Measurements from ENCODE around the gene LCE1E.

LCE1E gene

GRCh38 chr1:152786077-152786476 lies at the start of gene LCE1E:
TSS of gene LCE1E (plus strand) at chr1:152786257. CDS start at chr1:152787300, 1,043 bp downstream.
- DNase-seq (ENCODE audit: low read depth), result no peak

- DNase-seq (ENCODE audit: low read depth), result no peak
These were observed 48.1 kb upstream of the LCE1E start for GRCh38 chr1:152737997-152738396.

- DNase-seq (ENCODE audit: low read depth), result no peak
These were observed 46.2 kb upstream of the LCE1E start for GRCh38 chr1:152739841-152740240.

- no peak for DNase-seq (ENCODE audit: low read depth)
These were observed 44.4 kb upstream of the LCE1E start for GRCh38 chr1:152741656-152742055.

- DNase-seq (ENCODE audit: low read depth), result no peak
These were observed 42.5 kb upstream of the LCE1E start for GRCh38 chr1:152743371-152744145.

- DNase-seq (ENCODE audit: low read depth), result peak; percentile 14
These were observed 40.8 kb upstream of the LCE1E start for GRCh38 chr1:152745289-152745704.

- DNase-seq (ENCODE audit: low read depth), result no peak
These were observed 40.2 kb upstream of the LCE1E start for GRCh38 chr1:152745765-152746444.

- no peak for DNase-seq (ENCODE audit: low read depth)
These were observed 38.2 kb upstream of the LCE1E start for GRCh38 chr1:152747831-152748230.

GRCh38 chr1:152752225-152752624 lies 33.8 kb upstream of the LCE1E start:
- DNase-seq (ENCODE audit: low read depth), result peak; percentile 54

- no peak for DNase-seq (ENCODE audit: low read depth)
These were observed 32.5 kb upstream of the LCE1E start for GRCh38 chr1:152753586-152753985.

- DNase-seq (ENCODE audit: low read depth), result no peak
These were observed 29.2 kb upstream of the LCE1E start for GRCh38 chr1:152756872-152757271.

GRCh38 chr1:152757747-152758146 lies 28.3 kb upstream of the LCE1E start, which contains the start of gene KPRP:
TSS of gene KPRP (plus strand) at chr1:152758025. CDS start at chr1:152759589, 1,564 bp downstream.
- DNase-seq (ENCODE audit: low read depth), result no peak

GRCh38 chr1:152758636-152759035 lies 27.4 kb upstream of the LCE1E start:
- DNase-seq (ENCODE audit: low read depth), result no peak

GRCh38 chr1:152759453-152760173 lies 26.4 kb upstream of the LCE1E start:
- DNase-seq (ENCODE audit: low read depth), result no peak

GRCh38 chr1:152760551-152761190 lies 25.4 kb upstream of the LCE1E start:
- no peak for DNase-seq (ENCODE audit: low read depth)

- no peak for DNase-seq (ENCODE audit: low read depth)
These were observed 24.3 kb upstream of the LCE1E start for GRCh38 chr1:152761609-152762213.

GRCh38 chr1:152768847-152769533 lies 17.1 kb upstream of the LCE1E start:
- DNase-seq (ENCODE audit: low read depth), result no peak

GRCh38 chr1:152770411-152770810 lies 15.6 kb upstream of the LCE1E start:
- DNase-seq (ENCODE audit: low read depth), result no peak

- no peak for DNase-seq (ENCODE audit: low read depth)
These were observed 11.2 kb upstream of the LCE1E start, which contains the start of gene LCE1F for GRCh38 chr1:152774875-152775274. TSS of gene LCE1F (plus strand) at chr1:152775140. CDS start at chr1:152776372, 1,232 bp downstream.

GRCh38 chr1:152776361-152776760 lies 9.7 kb upstream of the LCE1E start:
- DNase-seq (ENCODE audit: low read depth), result no peak

GRCh38 chr1:152777510-152778137 lies 8.4 kb upstream of the LCE1E start:
- DNase-seq (ENCODE audit: low read depth), result no peak

Data from non-pigmented ciliary epithelial cell (primary cell).